Upper lobe of left lung (tissue), 6 donors: ENCODE measurements around the gene TRIP6. TPM values are rescaled to one million over a fixed set of nuclear protein-coding genes. Genes with fewer than 3 reads are reported as not detected.

Experiments
- ATAC-seq, 2 donors: fragments of 200-7000 bp; cut with Tn5 transposase; one replicate each; pipeline ENCODE4 v1.9.1; 2022; ENCODE audit warnings: mild to moderate bottlenecking in 2 of 2, moderate library complexity in 2 of 2; ENCODE audit not compliant: low FRiP score in 2 of 2
- DNase-seq, 2 donors: peaks; one replicate each; pipeline ENCODE4 v3.0.0-alpha.2; 2019 to 2020
- H3K27ac ChIP-seq, 4 donors: fragments of 200-600 bp; sonication (generic); one replicate each; pipeline ENCODE4 v1.5.1; 2016 to 2019
- H3K27me3 ChIP-seq, 4 donors: fragments of 200-600 bp; sonication (generic); one replicate each; pipeline ENCODE4 v1.5.1; 2017 to 2019
- H3K36me3 ChIP-seq, 4 donors: fragments of 200-600 bp; sonication (generic); one replicate each; pipeline ENCODE4 v1.5.1; 2016 to 2019
- H3K4me1 ChIP-seq, 4 donors: fragments of 200-600 bp; sonication (generic); one replicate each; pipeline ENCODE4 v1.5.1; 2018 to 2019
- H3K4me3 ChIP-seq, 4 donors: fragments of 200-600 bp; sonication (generic); one replicate each; pipeline ENCODE4 v1.5.1; 2017 to 2019; ENCODE audit warnings: mild to moderate bottlenecking in 2 of 4, moderate library complexity in 1 of 4
- H3K9me3 ChIP-seq, 4 donors: fragments of 200-600 bp; sonication (generic); one replicate each; pipeline ENCODE4 v1.5.1; 2018 to 2019
- EP300 ChIP-seq, 4 donors: sonication (generic); formaldehyde crosslinking; IDR thresholded peaks; one replicate each; pipeline ENCODE4 v1.5.1; 2017; ENCODE audit warnings: antibody characterized with exemption in 4 of 4, control low read depth in 2 of 4
- POLR2A ChIP-seq, 4 donors: fragments of 450-650 bp; IDR thresholded peaks; one replicate each; pipeline ENCODE4 v1.5.1; 2016 to 2017; ENCODE audit warnings: antibody characterized with exemption in 4 of 4, mild to moderate bottlenecking in 2 of 4
- POLR2AphosphoS5 ChIP-seq, 2 donors: sonication (generic); formaldehyde crosslinking; IDR thresholded peaks; one replicate each; pipeline ENCODE4 v1.5.1; 2017; ENCODE audit warnings: antibody characterized with exemption in 2 of 2
- WGBS, 2 donors: methylation state at CpG; one replicate each; pipeline ENCODE4 v1.1.5; 2017 to 2018; 5-methylcytosine and 5-hydroxymethylcytosine counted together
- total RNA-seq, 6 donors: library from RNA; depleted of rRNA in 4 of 6; stranded (reverse); fragments of >200 nt in 4 of 6; gene quantifications; one replicate each; pipeline versions ENCODE4 v1.1.0 to v1.2.1, GENCODE V29; 2016 to 2021
- TF ChIP-seq, protein P1 (sequence below), 6 experiments: fragments of 450-650 bp in 4 of 6; fragments of 200-600 bp in 2 of 6; sonication (generic) in 2 of 6; IDR thresholded peaks; one replicate each; pipeline ENCODE4 v1.5.1; 2016 to 2019; ENCODE audit warnings: antibody characterized with exemption in 6 of 6
- donor health status: DM: no; HTN: no; CAD: no; lungs with moderate emphysema.
- donor health status: DM: no; HTN: yes; CAD: no; lungs with severe emphysema.

TRIP6 gene
- total RNA-seq, 6 donors from 2014 or later: 17.8 to 74.3 (median 67.3) TPM

DNA sequence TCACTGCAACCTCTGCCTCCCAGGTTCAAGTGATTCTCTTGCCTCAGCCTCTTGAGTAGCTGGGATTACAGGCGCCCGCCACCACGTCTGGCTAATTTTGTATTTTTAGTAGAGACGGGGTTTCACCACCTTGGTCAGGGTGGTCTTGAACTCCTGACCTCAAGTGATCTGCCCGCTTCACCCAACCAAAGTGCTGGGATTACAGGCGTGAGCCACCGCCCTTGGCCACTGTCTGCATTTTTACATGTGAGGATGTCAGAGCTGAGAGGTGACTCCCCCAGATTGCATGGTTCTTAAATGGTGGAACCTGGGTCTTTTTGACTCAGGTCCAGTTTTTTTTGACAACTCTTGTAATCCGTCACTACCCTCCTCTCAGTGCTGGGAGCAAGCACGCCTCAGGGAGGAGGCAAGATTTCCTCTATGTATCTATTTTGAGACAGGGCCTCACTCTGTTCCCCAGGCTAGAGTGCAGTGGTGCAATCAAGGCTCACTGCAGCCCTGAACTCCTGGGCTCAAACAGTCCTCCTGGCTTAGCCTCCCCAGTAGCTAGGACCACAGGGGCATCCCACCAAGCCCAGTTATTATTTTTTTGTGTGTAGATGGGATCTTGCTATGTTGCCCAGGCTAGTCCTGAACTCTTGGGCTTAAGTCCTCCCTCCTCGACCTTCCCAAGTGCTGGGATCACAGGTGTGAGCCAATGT is 6.6 kb downstream of the TRIP6 start:
- peaks cover 29 to 40% (median 30%) of the 10 kb centered on the region in 4 donors for H3K4me1 ChIP-seq
- H3K36me3 ChIP-seq: peaks cover 10 to 45% (median 19%) of the 10 kb centered on the region in 4 donors
- no peak for ATAC-seq
- 82 to 94% methylated on average over 10 of the region's 10 CpGs for WGBS, 2 donors
- H3K27ac ChIP-seq: peak overlapping the region; percentile 92 to 98 (median 96)
- no peak for TF ChIP-seq POLR2AphosphoS5 (IDR thresholded peaks at IDR 0.05)
- TF ChIP-seq, protein P1, sequence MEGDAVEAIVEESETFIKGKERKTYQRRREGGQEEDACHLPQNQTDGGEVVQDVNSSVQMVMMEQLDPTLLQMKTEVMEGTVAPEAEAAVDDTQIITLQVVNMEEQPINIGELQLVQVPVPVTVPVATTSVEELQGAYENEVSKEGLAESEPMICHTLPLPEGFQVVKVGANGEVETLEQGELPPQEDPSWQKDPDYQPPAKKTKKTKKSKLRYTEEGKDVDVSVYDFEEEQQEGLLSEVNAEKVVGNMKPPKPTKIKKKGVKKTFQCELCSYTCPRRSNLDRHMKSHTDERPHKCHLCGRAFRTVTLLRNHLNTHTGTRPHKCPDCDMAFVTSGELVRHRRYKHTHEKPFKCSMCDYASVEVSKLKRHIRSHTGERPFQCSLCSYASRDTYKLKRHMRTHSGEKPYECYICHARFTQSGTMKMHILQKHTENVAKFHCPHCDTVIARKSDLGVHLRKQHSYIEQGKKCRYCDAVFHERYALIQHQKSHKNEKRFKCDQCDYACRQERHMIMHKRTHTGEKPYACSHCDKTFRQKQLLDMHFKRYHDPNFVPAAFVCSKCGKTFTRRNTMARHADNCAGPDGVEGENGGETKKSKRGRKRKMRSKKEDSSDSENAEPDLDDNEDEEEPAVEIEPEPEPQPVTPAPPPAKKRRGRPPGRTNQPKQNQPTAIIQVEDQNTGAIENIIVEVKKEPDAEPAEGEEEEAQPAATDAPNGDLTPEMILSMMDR (IDR thresholded peaks at IDR 0.05): no peak
- TF ChIP-seq POLR2A (IDR thresholded peaks at IDR 0.05): no peak
- TF ChIP-seq EP300 (IDR thresholded peaks at IDR 0.05): no peak
- H3K9me3 ChIP-seq: no peaks in the 10 kb centered on the region
- H3K27me3 ChIP-seq: no peaks in the 10 kb centered on the region
- DNase-seq: no peak
- peak overlapping the region in 3 of 4 donors; percentile 93 to 100 (median 97) for H3K4me3 ChIP-seq

DNA sequence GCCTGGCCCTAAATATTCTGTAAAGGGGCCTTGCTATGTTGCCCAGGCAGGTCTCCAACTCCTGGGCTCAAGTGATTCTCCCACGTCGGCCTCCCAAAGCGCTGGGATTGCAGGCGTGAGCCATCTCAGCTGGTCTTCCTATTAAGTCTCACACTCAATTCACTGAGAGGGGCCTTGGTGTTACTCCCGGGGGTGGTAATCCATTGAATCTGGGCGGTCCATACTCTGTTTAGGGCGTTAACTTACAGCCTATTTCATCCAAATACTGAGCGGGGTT is 7.1 kb downstream of the TRIP6 start:
- H3K27me3 ChIP-seq: no peaks in the 10 kb centered on the region
- peak overlapping the region; percentile 92 to 98 (median 96) for H3K27ac ChIP-seq
- H3K36me3 ChIP-seq: peaks cover 10 to 49% (median 20%) of the 10 kb centered on the region in 4 donors
- 60 to 65% methylated on average over 2 to 8 of the region's 8 CpGs for WGBS, 2 donors
- TF ChIP-seq, protein P1 (IDR thresholded peaks at IDR 0.05): no peak
- TF ChIP-seq POLR2AphosphoS5 (IDR thresholded peaks at IDR 0.05) (no peak), EP300 (IDR thresholded peaks at IDR 0.05) (no peak), POLR2A (IDR thresholded peaks at IDR 0.05) (no peak)
- H3K4me3 ChIP-seq: peak overlapping the region; percentile 66 to 100 (median 95)
- no peaks in the 10 kb centered on the region for H3K9me3 ChIP-seq
- no peak for DNase-seq
- H3K4me1 ChIP-seq: peaks cover 28 to 35% (median 29%) of the 10 kb centered on the region in 4 donors
- ATAC-seq: peak in 1 of 2 donors; percentile 1

DNA sequence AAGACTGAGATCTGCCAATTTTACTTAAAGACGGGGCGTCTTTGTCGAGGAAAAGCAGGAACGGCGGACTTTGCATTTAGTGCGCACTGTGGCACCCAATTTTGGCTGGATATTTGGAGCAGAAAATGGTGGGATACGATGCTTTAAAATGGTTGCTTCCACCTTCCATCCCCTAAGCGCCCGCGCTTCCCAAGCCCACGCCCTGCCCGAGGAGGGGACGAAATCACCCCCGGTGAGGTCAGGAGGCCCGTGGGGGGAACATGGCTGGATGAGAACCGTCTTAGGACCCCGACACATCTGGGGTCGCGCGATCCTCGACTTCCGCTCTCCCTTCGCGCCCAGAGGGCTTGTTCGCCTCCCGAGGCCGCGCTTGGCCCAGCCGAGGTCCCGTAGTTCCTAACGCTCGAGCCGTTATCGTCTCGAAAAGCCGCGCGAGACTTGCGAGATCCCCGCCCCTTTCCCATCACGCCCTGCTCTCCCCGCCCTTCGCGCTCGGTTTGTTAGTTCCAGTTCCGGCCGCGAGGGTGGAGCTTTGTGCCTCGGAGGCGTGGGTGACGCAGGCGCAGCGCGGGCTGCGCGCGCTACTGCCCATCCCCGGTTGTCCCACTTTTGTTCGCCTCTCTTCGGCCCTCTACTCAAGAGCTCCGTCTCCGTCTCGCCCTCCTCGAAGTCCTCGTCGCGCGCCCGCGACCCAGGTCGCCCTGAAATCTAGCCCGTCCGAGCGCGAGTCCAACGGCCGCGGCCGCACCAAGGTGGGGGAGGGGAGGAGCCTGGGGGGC is 7.6 kb downstream of the TRIP6 start, which contains the start of gene SRRT:
TSS of gene SRRT (plus strand) at position 527 of the 779 bp plus-strand sequence. CDS start 488 bp downstream, outside the sequence.
- WGBS, 2 donors: 4 to 5% methylated on average over 4 to 68 of the region's 79 CpGs
- H3K27me3 ChIP-seq: no peaks in the 10 kb centered on the region
- H3K9me3 ChIP-seq: no peaks in the 10 kb centered on the region
- peak; percentile 97 to 98 for DNase-seq
- H3K4me3 ChIP-seq: peak within 1 kb of the TSS; percentile 93 to 100 (median 97)
- H3K4me1 ChIP-seq: peaks cover 28 to 35% (median 30%) of the 10 kb centered on the region in 4 donors
- peak within 1 kb of the TSS; percentile 92 to 98 (median 96) for H3K27ac ChIP-seq
- TF ChIP-seq POLR2AphosphoS5 (IDR thresholded peaks at IDR 0.05) (peak; percentile 99), POLR2A (IDR thresholded peaks at IDR 0.05) (peak; percentile 58 to 98 (median 96)), EP300 (IDR thresholded peaks at IDR 0.05) (peak in 1 of 4 donors; percentile 92)
- TF ChIP-seq, protein P1 (IDR thresholded peaks at IDR 0.05): peak; percentile 44 to 95 (median 90)
- H3K36me3 ChIP-seq: peaks cover 10 to 54% (median 21%) of the 10 kb centered on the region in 4 donors
- peak; percentile 98 for ATAC-seq

DNA sequence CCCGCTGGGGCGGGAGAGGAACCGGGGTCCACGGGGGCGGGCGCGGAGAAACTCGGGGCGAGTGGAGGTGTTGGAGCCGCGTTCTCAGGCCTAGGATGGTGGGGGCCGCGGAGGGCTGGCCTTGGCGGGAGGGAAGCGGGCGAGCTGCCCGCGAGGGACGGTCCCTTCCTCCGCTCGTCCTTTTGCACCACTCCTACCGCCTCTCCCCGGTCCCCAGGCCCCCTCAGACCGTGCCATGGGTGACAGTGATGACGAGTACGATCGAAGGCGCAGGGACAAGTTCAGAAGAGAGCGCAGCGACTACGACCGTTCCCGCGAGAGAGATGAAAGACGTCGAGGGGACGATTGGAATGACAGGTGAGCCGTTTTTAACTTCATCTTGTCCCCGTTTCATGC is 8.2 kb downstream of the TRIP6 start:
- no peak for TF ChIP-seq POLR2AphosphoS5 (IDR thresholded peaks at IDR 0.05)
- no peak for TF ChIP-seq EP300 (IDR thresholded peaks at IDR 0.05)
- TF ChIP-seq, protein P1 (IDR thresholded peaks at IDR 0.05): no peak
- no peak for TF ChIP-seq POLR2A (IDR thresholded peaks at IDR 0.05)
- ATAC-seq (peak; percentile 56 to 60), DNase-seq (no peak)
- no peaks in the 10 kb centered on the region for H3K27me3 ChIP-seq
- H3K27ac ChIP-seq: peak overlapping the region; percentile 92 to 98 (median 96)
- H3K4me1 ChIP-seq: peaks cover 28 to 35% (median 31%) of the 10 kb centered on the region in 4 donors
- H3K4me3 ChIP-seq: peak overlapping the region; percentile 93 to 100 (median 97)
- WGBS, 2 donors: 0 to 1% methylated on average over 20 to 37 of the region's 39 CpGs
- no peaks in the 10 kb centered on the region for H3K9me3 ChIP-seq
- H3K36me3 ChIP-seq: peaks cover 10 to 56% (median 23%) of the 10 kb centered on the region in 4 donors
